WTC11 (cell line): Measurements from ENCODE around the gene CTNNA2. TPM values are rescaled to one million over a fixed set of nuclear protein-coding genes. Genes with fewer than 3 reads are reported as not detected.

Experiments
- ATAC-seq: fragments of 200-7000 bp; cut with Tn5 transposase; 2 replicates; pipeline ENCODE4 v1.10.0; 2021; ENCODE audit warnings: mild to moderate bottlenecking, moderate library complexity
- CTCF ChIA-PET: fragments of 300-600 bp; sonication (Branson Sonifier 250); formaldehyde crosslinking; loops from one replicate; lab custom pipeline; 2021; ENCODE audit warnings: antibody characterized with exemption; lab: Charles Lee
- POLR2A ChIA-PET: fragments of 350-600 bp; sonication (Branson Sonifier 250); formaldehyde crosslinking; loops from one replicate; lab custom pipeline; 2021; ENCODE audit warnings: antibody characterized with exemption; lab: Charles Lee
- DNase-seq: peaks from one replicate; pipeline ENCODE4 v3.0.0; 2021; ENCODE audit warnings: low spot score
- H3K27ac Mint-ChIP-seq: 2 replicates; pipeline ENCODE4 v1.8.0; 2021; ENCODE audit warnings: mixed read lengths
- H3K27me3 Mint-ChIP-seq: 2 replicates; pipeline ENCODE4 v1.8.0; 2021; ENCODE audit warnings: low read depth, mild to moderate bottlenecking, moderate library complexity, mixed read lengths
- H3K36me3 Mint-ChIP-seq: 2 replicates; pipeline ENCODE4 v1.8.0; 2021; ENCODE audit warnings: mixed read lengths
- H3K4me1 Mint-ChIP-seq: 2 replicates; pipeline ENCODE4 v1.8.0; 2022; ENCODE audit warnings: mixed read lengths
- H3K4me3 Mint-ChIP-seq: 2 replicates; pipeline ENCODE4 v1.8.0; 2021; ENCODE audit warnings: mild to moderate bottlenecking, moderate library complexity, mixed read lengths
- H3K9me3 Mint-ChIP-seq: 2 replicates; pipeline ENCODE4 v1.8.0; 2021; ENCODE audit warnings: mixed read lengths
- ATF1 ChIP-seq: sonication (generic); formaldehyde crosslinking; IDR thresholded peaks from 2 replicates; pipeline ENCODE4 v1.8.1; 2023; ENCODE audit warnings: mild to moderate bottlenecking, moderate library complexity, missing genetic modification reagents
- ATF3 ChIP-seq: sonication (generic); formaldehyde crosslinking; conservative IDR thresholded peaks from 2 replicates; pipeline ENCODE4 v1.8.1; 2022; ENCODE audit warnings: mild to moderate bottlenecking, missing genetic modification reagents
- E2F5 ChIP-seq: sonication (generic); formaldehyde crosslinking; IDR thresholded peaks from 2 replicates; pipeline ENCODE4 v1.8.1; 2022; ENCODE audit warnings: mild to moderate bottlenecking, moderate library complexity, missing genetic modification reagents
- ELF4 ChIP-seq: sonication (generic); formaldehyde crosslinking; IDR thresholded peaks from 2 replicates; pipeline ENCODE4 v1.8.1; 2022; ENCODE audit warnings: low read depth, mild to moderate bottlenecking, moderate library complexity, missing genetic modification reagents
- GTF2I ChIP-seq: fragments of 250-450 bp; sonication (Bioruptor Pico); conservative IDR thresholded peaks from 2 replicates; pipeline ENCODE4 v1.4.0; 2021; ENCODE audit warnings: mild to moderate bottlenecking
- HMGXB4 ChIP-seq: sonication (generic); formaldehyde crosslinking; IDR thresholded peaks from 2 replicates; pipeline ENCODE4 v1.8.1; 2023; ENCODE audit warnings: mild to moderate bottlenecking, moderate library complexity, missing genetic modification reagents
- IRF1 ChIP-seq: sonication (generic); formaldehyde crosslinking; IDR thresholded peaks from 2 replicates; pipeline ENCODE4 v1.8.0; 2023; ENCODE audit warnings: missing genetic modification reagents
- JAZF1 ChIP-seq: fragments of 250-450 bp; sonication (Bioruptor Pico); IDR thresholded peaks from 2 replicates; pipeline ENCODE4 v1.9.0; 2021; ENCODE audit warnings: moderate library complexity, mild to moderate bottlenecking, inconsistent platforms
- MYBL2 ChIP-seq: sonication (generic); formaldehyde crosslinking; IDR thresholded peaks from 2 replicates; pipeline ENCODE4 v1.8.1; 2023; ENCODE audit warnings: mild to moderate bottlenecking, moderate library complexity, missing genetic modification reagents
- NR1H2 ChIP-seq: sonication (generic); formaldehyde crosslinking; IDR thresholded peaks from 2 replicates; pipeline ENCODE4 v1.9.0; 2021; ENCODE audit warnings: mild to moderate bottlenecking, moderate library complexity, missing genetic modification reagents
- OVOL2 ChIP-seq: fragments of 250-450 bp; sonication (Bioruptor Pico); IDR thresholded peaks from 2 replicates; pipeline ENCODE4 v1.9.0; 2021; ENCODE audit warnings: mild to moderate bottlenecking, borderline replicate concordance
- PRRX2 ChIP-seq: fragments of 250-450 bp; sonication (Bioruptor Pico); IDR thresholded peaks from 2 replicates; pipeline ENCODE4 v1.8.0; 2021; ENCODE audit warnings: mild to moderate bottlenecking
- SMAD4 ChIP-seq: sonication (generic); formaldehyde crosslinking; IDR thresholded peaks from 2 replicates; pipeline ENCODE4 v1.8.0; 2022; ENCODE audit warnings: mild to moderate bottlenecking, missing genetic modification reagents
- ZNF121 ChIP-seq: sonication (generic); formaldehyde crosslinking; IDR thresholded peaks from 2 replicates; pipeline ENCODE4 v1.8.0; 2023; ENCODE audit warnings: missing genetic modification reagents
- ZNF138 ChIP-seq: sonication (generic); formaldehyde crosslinking; conservative IDR thresholded peaks from 2 replicates; pipeline ENCODE4 v1.8.1; 2022; ENCODE audit warnings: mild to moderate bottlenecking, moderate library complexity, missing genetic modification reagents
- ZNF263 ChIP-seq: sonication (generic); formaldehyde crosslinking; IDR thresholded peaks from 2 replicates; pipeline ENCODE4 v1.8.1; 2022; ENCODE audit warnings: low read depth, mild to moderate bottlenecking, moderate library complexity, missing genetic modification reagents
- ZNF423 ChIP-seq: fragments of 250-450 bp; sonication (Bioruptor Pico); IDR thresholded peaks from 2 replicates; pipeline ENCODE4 v2.1.2; 2022; ENCODE audit warnings: mild to moderate bottlenecking, moderate library complexity
- ZNF425 ChIP-seq: fragments of 250-450 bp; sonication (Bioruptor Pico); conservative IDR thresholded peaks from 2 replicates; pipeline ENCODE4 v1.9.0; 2021; ENCODE audit warnings: mild to moderate bottlenecking
- ZNF512 ChIP-seq: sonication (generic); formaldehyde crosslinking; IDR thresholded peaks from 2 replicates; pipeline ENCODE4 v1.8.1; 2022; ENCODE audit warnings: missing genetic modification reagents, borderline replicate concordance
- ZNF671 ChIP-seq: fragments of 250-450 bp; sonication (Bioruptor Pico); IDR thresholded peaks from 2 replicates; pipeline ENCODE4 v1.8.0; 2021; ENCODE audit warnings: mild to moderate bottlenecking
- total RNA-seq: library from RNA; stranded (reverse); gene quantifications from 3 replicates; pipeline ENCODE4 v1.2.3, GENCODE V29; 2021

The CTNNA2 gene
- total RNA-seq, 1 experiment from 2014 or later = 3.8 TPM

- CTCF ChIA-PET = no interaction called here
- POLR2A ChIA-PET = no interaction called here
- Mint-ChIP-seq H3K9me3 (no peaks in the 10 kb centered on the region), H3K4me3 (no peak overlapping the region), H3K36me3 (no peaks in the 10 kb centered on the region), H3K4me1 (no peaks in the 10 kb centered on the region), H3K27me3 (no peaks in the 10 kb centered on the region), H3K27ac (no peak overlapping the region)
- no peak for ATAC-seq
- no peak for DNase-seq
- TF ChIP-seq ZNF121 (CRISPR knock-in tag) (no peak), SMAD4 (CRISPR knock-in tag) (no peak), ZNF425 (CRISPR knock-in tag) (no peak), IRF1 (CRISPR knock-in tag) (no peak), HMGXB4 (CRISPR knock-in tag) (no peak), ZNF138 (CRISPR knock-in tag) (no peak), ZNF423 (CRISPR knock-in tag) (no peak), ELF4 (no peak), ATF3 (CRISPR knock-in tag) (no peak), ZNF671 (no peak), PRRX2 (no peak)
Observed at GRCh38 chr2:80506563-80506962, 993.7 kb downstream of the CTNNA2 start.

GRCh38 chr2:80510716-80511115 lies 997.9 kb downstream of the CTNNA2 start:
- H3K4me1 Mint-ChIP-seq = peaks cover under 1% of the 10 kb centered on the region; the same call in 1 of the 2 replicates
- DNase-seq = no peak
- no peak for ATAC-seq

More at GRCh38 chr2:80510716-80511115, 997.9 kb downstream of the CTNNA2 start:
- CTCF ChIA-PET = no interaction called here
- H3K27me3 Mint-ChIP-seq = no peaks in the 10 kb centered on the region; the same call in 1 of the 2 replicates
- no peak overlapping the region for H3K27ac Mint-ChIP-seq
- H3K9me3 Mint-ChIP-seq = peaks cover 16% of the 10 kb centered on the region
- POLR2A ChIA-PET = no interaction called here
- H3K36me3 Mint-ChIP-seq = no peaks in the 10 kb centered on the region
- no peak overlapping the region for H3K4me3 Mint-ChIP-seq
- TF ChIP-seq MYBL2 (no peak), ZNF512 (CRISPR knock-in tag) (no peak), ZNF263 (CRISPR knock-in tag) (no peak), NR1H2 (CRISPR knock-in tag) (no peak), GTF2I (CRISPR knock-in tag) (no peak), ATF3 (CRISPR knock-in tag) (no peak), OVOL2 (CRISPR knock-in tag) (no peak), ZNF138 (CRISPR knock-in tag) (no peak), E2F5 (no peak), JAZF1 (CRISPR knock-in tag) (no peak), ATF1 (CRISPR knock-in tag) (no peak)
